GM23338 (cell line): ENCODE results near the gene CCS. TPM values are rescaled to one million over a fixed set of nuclear protein-coding genes. Genes with fewer than 3 reads are reported as not detected.

Experiments used
- ATAC-seq: fragments of 200-7000 bp; cut with Tn5 transposase; 3 replicates; pipeline ENCODE4 v1.9.1; 2020
- DNase-seq: peaks from one replicate; pipeline ENCODE4 v3.0.0-alpha.2; 2015; ENCODE audit warnings: low spot score
- H2AFZ ChIP-seq: fragments of 200-600 bp; sonication (generic); 2 replicates; pipeline ENCODE4 v1.8.0; 2016; ENCODE audit warnings: antibody characterized with exemption, mild to moderate bottlenecking, moderate library complexity
- H3F3A ChIP-seq: fragments of 200-600 bp; sonication (generic); replicated peaks from 2 replicates; pipeline ENCODE4 v1.8.0; 2017; ENCODE audit warnings: antibody characterized with exemption, mixed run types, low read depth
- H3K27ac ChIP-seq: fragments of 200-600 bp; sonication (generic); 2 replicates; pipeline ENCODE4 v1.6.1; 2016; ENCODE audit warnings: low read depth
- H3K27me3 ChIP-seq: fragments of 200-600 bp; sonication (generic); 2 replicates; pipeline ENCODE4 v1.8.0; 2016; ENCODE audit warnings: mild to moderate bottlenecking, mixed run types, moderate library complexity; ENCODE audit not compliant: insufficient read depth
- H3K36me3 ChIP-seq: fragments of 200-600 bp; sonication (generic); 2 replicates; pipeline ENCODE4 v1.8.0; 2016; ENCODE audit warnings: mild to moderate bottlenecking; ENCODE audit not compliant: insufficient read depth
- H3K4me1 ChIP-seq: fragments of 200-600 bp; sonication (generic); 2 replicates; pipeline ENCODE4 v1.8.0; 2016; ENCODE audit warnings: mild to moderate bottlenecking, moderate library complexity; ENCODE audit not compliant: insufficient read depth
- H3K4me2 ChIP-seq: fragments of 200-600 bp; sonication (generic); 2 replicates; pipeline ENCODE4 v1.7.1; 2017; ENCODE audit warnings: mixed run types
- H3K4me3 ChIP-seq: fragments of 200-600 bp; sonication (generic); 2 replicates; pipeline ENCODE4 v1.6.1; 2016; ENCODE audit warnings: mixed run types
- H3K79me2 ChIP-seq: fragments of 200-600 bp; sonication (generic); replicated peaks from 2 replicates; pipeline ENCODE4 v1.8.0; 2017; ENCODE audit warnings: mild to moderate bottlenecking; ENCODE audit not compliant: insufficient read depth
- H3K9me2 ChIP-seq: fragments of 200-600 bp; sonication (generic); 2 replicates; pipeline ENCODE4 v1.8.0; 2017; ENCODE audit not compliant: insufficient read depth
- H4K20me1 ChIP-seq: fragments of 200-600 bp; sonication (generic); replicated peaks from 2 replicates; pipeline ENCODE4 v1.8.0; 2017; ENCODE audit warnings: mild to moderate bottlenecking; ENCODE audit not compliant: insufficient read depth
- H3K27ac Mint-ChIP-seq: 2 replicates; pipeline ENCODE4 v1.8.0; 2020; ENCODE audit warnings: inconsistent platforms, mild to moderate bottlenecking, moderate library complexity, mixed read lengths
- H3K27me3 Mint-ChIP-seq: 3 replicates; pipeline ENCODE4 v1.8.0; 2022; ENCODE audit warnings: low read depth, mild to moderate bottlenecking, moderate library complexity, mixed read lengths, inconsistent platforms; ENCODE audit not compliant: insufficient read depth, poor library complexity
- H3K36me3 Mint-ChIP-seq: 3 replicates; pipeline ENCODE4 v1.8.0; 2021; ENCODE audit warnings: low read depth, mild to moderate bottlenecking, inconsistent platforms, moderate library complexity, mixed read lengths
- H3K4me1 Mint-ChIP-seq: 3 replicates; pipeline ENCODE4 v1.8.0; 2020; ENCODE audit warnings: mild to moderate bottlenecking, inconsistent platforms, mixed read lengths
- H3K4me3 Mint-ChIP-seq: 3 replicates; pipeline ENCODE4 v1.8.0; 2021; ENCODE audit warnings: moderate library complexity, mild to moderate bottlenecking, inconsistent platforms, mixed read lengths
- H3K9me3 Mint-ChIP-seq: 3 replicates; pipeline ENCODE4 v1.8.0; 2020; ENCODE audit warnings: moderate library complexity, mild to moderate bottlenecking, inconsistent platforms, mixed read lengths
- EZH2phosphoT487 ChIP-seq: fragments of 200-600 bp; sonication (generic); IDR thresholded peaks from one replicate; pipeline ENCODE4 v1.8.1; 2018; ENCODE audit warnings: antibody characterized with exemption; ENCODE audit not compliant: unreplicated experiment
- JUNB ChIP-seq: IDR thresholded peaks from one replicate; pipeline ENCODE4 v1.6.1; 2016; ENCODE audit warnings: antibody characterized with exemption; ENCODE audit not compliant: unreplicated experiment
- POLR2AphosphoS5 ChIP-seq: IDR thresholded peaks from 2 replicates; pipeline ENCODE4 v1.6.1; 2016; ENCODE audit warnings: antibody characterized with exemption, low read depth
- REST ChIP-seq: IDR thresholded peaks from one replicate; pipeline ENCODE4 v1.6.1; 2018; ENCODE audit warnings: antibody characterized with exemption; ENCODE audit not compliant: unreplicated experiment
- STAT1 ChIP-seq: IDR thresholded peaks from one replicate; pipeline ENCODE4 v1.6.1; 2016; ENCODE audit warnings: antibody characterized with exemption; ENCODE audit not compliant: unreplicated experiment
- ZNF331 ChIP-seq: fragments of 250-450 bp; sonication (Bioruptor Pico); IDR thresholded peaks from 2 replicates; pipeline ENCODE4 v1.5.0; 2020; ENCODE audit warnings: low read depth, mild to moderate bottlenecking, moderate library complexity
- polyA plus RNA-seq: library from polyadenylated mRNA; unstranded; fragments of >200 nt; fragmentation: Nextera tagmentation; extraction: Ambion mirVana; gene quantifications from 2 replicates; pipeline ENCODE4 v1.2.1, GENCODE V29; 2016
- total RNA-seq: library from RNA; depleted of rRNA; stranded (reverse); fragments of >200 nt; shearing (Covaris generic); gene quantifications from 2 replicates; pipeline ENCODE4 v1.2.3, GENCODE V29; 2014

Gene CCS
- total and polyA plus RNA-seq, 2 experiments from 2014 or later = 36.1 to 60.7 TPM

DNA sequence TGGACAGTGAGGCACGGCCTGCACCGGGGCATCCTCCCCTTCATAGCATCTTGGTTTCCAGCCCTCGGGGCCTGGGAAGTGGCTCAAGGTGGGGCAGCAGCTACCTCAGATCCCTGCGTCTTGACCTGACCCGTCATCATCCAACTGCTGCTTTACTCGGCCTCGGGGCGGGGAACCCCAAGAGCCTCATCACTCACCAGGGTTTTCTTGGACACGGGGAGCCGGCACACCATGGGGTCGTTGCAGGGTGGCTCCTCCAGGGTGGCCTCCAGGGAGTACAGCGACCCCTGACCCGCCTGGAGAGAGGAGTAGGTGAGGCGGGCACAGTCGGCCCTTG lies 25.2 kb upstream of the CCS start:
- Histone ChIP-seq H3K4me1 (peaks cover 23% of the 10 kb centered on the region), H2AFZ (peak overlapping the region; percentile 66; the same call in 1 of the 2 replicates), H3F3A (peaks cover 6% of the 10 kb centered on the region; the same call in 1 of the 2 replicates), H3K4me2 (peak overlapping the region; percentile 78), H3K36me3 (no peaks in the 10 kb centered on the region), H3K27me3 (peaks cover 6% of the 10 kb centered on the region; the same call in 1 of the 2 replicates), H4K20me1 (no peaks in the 10 kb centered on the region), H3K79me2 (no peaks in the 10 kb centered on the region), H3K9me2 (no peaks in the 10 kb centered on the region), H3K27ac (no peak overlapping the region), H3K4me3 (peak overlapping the region; percentile 57)
- no peak overlapping the region for H3K27ac Mint-ChIP-seq
- peaks cover 10% of the 10 kb centered on the region; the same call in 2 of the 3 replicates for H3K9me3 Mint-ChIP-seq
- H3K4me3 Mint-ChIP-seq = peak overlapping the region; percentile 58
- DNase-seq (no peak), ATAC-seq (no peak)
- H3K36me3 Mint-ChIP-seq = peaks cover 5% of the 10 kb centered on the region; the same call in 2 of the 3 replicates
- TF ChIP-seq STAT1 = no peak
- H3K27me3 Mint-ChIP-seq = peaks cover 22% of the 10 kb centered on the region
- H3K4me1 Mint-ChIP-seq = peaks cover 19% of the 10 kb centered on the region

DNA sequence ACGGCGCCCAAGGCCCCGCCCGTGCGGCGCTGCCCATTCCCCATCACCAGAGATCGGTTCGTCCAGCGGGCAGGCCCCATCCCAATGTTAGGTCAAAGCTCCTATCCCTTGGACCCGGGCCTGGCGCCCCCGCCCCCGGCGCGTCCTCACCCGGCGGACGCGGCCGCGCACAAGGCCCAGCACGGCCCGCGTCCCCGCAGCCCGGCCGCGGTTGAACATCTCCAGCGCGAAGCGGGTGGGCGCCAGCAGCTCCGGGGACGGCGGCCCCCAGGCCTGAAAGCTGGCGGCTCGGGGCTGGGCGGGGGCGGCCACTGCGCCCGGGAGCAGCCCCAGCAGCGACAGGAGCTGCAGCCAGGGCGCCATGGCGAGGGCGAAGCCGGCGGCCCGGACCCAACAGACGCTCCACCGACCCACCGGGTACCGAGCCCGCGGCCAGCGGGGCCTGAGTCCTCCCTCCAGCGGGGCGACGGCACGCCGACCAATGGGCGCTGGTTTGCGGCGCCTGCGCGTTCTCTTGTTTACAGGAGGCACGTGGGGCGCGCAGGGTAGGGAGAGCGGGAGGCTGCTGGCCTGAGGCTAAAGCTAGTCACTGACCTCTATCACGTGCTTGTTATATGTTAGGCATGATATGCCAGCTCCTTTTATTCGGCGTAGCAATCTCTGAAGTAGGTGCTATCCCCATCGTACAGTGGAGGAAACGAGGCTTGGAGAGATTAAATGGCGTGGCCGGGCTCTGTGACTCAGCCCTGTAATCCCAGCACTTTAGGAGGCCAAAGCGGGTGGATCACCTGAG lies 24.7 kb upstream of the CCS start, which contains the start of gene CTSF:
TSS of gene CTSF (minus strand) at position 483 of the 793 bp plus-strand sequence. CDS start at position 363, 120 bp downstream.
- peak within 1 kb of the TSS; percentile 58 for H3K4me3 Mint-ChIP-seq
- no peaks in the 10 kb centered on the region for H4K20me1 ChIP-seq
- peak within 1 kb of the TSS; percentile 57 for H3K4me3 ChIP-seq
- H3K27ac Mint-ChIP-seq = no peak within 1 kb of the TSS
- DNase-seq (peak; percentile 93), ATAC-seq (peak; percentile 65)
- H3K9me3 Mint-ChIP-seq = peaks cover 16% of the 10 kb centered on the region; the same call in 2 of the 3 replicates
- peak within 1 kb of the TSS; percentile 92 for H3K27ac ChIP-seq
- no peaks in the 10 kb centered on the region for H3K36me3 ChIP-seq
- H3K4me1 Mint-ChIP-seq = peaks cover 21% of the 10 kb centered on the region
- H3K27me3 ChIP-seq = peaks cover 6% of the 10 kb centered on the region; the same call in 1 of the 2 replicates
- H3K27me3 Mint-ChIP-seq = peaks cover 22% of the 10 kb centered on the region
- peak within 1 kb of the TSS; percentile 78 for H3K4me2 ChIP-seq
- H3K9me2 ChIP-seq = no peaks in the 10 kb centered on the region
- H3K36me3 Mint-ChIP-seq = peaks cover 7% of the 10 kb centered on the region
- TF ChIP-seq STAT1 (no peak), POLR2AphosphoS5 (peak; percentile 73)
- peaks cover 11% of the 10 kb centered on the region; the same call in 1 of the 2 replicates for H3F3A ChIP-seq
- H3K4me1 ChIP-seq = peaks cover 23% of the 10 kb centered on the region
- no peaks in the 10 kb centered on the region for H3K79me2 ChIP-seq
- H2AFZ ChIP-seq = peak within 1 kb of the TSS; percentile 91

DNA sequence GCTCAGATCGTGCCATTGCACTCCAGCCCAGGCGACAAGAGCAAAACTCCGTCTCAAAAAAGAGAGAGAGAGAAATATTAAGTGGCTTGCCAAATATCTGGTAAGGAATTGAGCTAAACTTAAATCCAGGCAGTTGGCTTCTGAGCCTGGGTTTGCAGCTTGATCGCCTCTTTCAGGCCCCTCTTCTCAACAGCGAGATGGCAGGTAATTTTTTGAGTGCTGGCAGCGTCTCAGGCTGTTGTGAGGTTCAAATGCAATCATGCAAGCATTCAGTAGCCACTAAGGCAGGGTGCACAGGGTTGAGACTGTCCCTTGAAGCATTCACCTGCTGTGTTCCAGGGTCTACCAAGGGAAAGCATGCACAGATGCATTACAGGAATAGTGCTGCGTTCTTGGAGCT lies 23.9 kb upstream of the CCS start:
- no peaks in the 10 kb centered on the region for H3K9me2 ChIP-seq
- peaks cover 23% of the 10 kb centered on the region for H3K9me3 Mint-ChIP-seq
- peaks cover 6% of the 10 kb centered on the region; the same call in 1 of the 2 replicates for H3K27me3 ChIP-seq
- no peaks in the 10 kb centered on the region for H4K20me1 ChIP-seq
- peaks cover 11% of the 10 kb centered on the region; the same call in 1 of the 2 replicates for H3F3A ChIP-seq
- peaks cover 23% of the 10 kb centered on the region for H3K4me1 ChIP-seq
- H3K4me3 Mint-ChIP-seq = no peak overlapping the region
- H3K79me2 ChIP-seq = no peaks in the 10 kb centered on the region
- H3K36me3 ChIP-seq = no peaks in the 10 kb centered on the region
- H3K27ac Mint-ChIP-seq = no peak overlapping the region
- H3K27me3 Mint-ChIP-seq = peaks cover 23% of the 10 kb centered on the region
- no peak overlapping the region for H3K4me2 ChIP-seq
- DNase-seq = no peak
- peaks cover 21% of the 10 kb centered on the region for H3K4me1 Mint-ChIP-seq
- peak overlapping the region; percentile 91 for H2AFZ ChIP-seq
- H3K27ac ChIP-seq = peak overlapping the region; percentile 92
- H3K4me3 ChIP-seq = no peak overlapping the region
- ATAC-seq = no peak
- H3K36me3 Mint-ChIP-seq = peaks cover 15% of the 10 kb centered on the region
- no peak for TF ChIP-seq REST
- TF ChIP-seq JUNB = no peak
- no peak for TF ChIP-seq ZNF331
- no peak for TF ChIP-seq EZH2phosphoT487
